Measurements from ENCODE around the gene CCDC92B.

The CCDC92B gene

DNA sequence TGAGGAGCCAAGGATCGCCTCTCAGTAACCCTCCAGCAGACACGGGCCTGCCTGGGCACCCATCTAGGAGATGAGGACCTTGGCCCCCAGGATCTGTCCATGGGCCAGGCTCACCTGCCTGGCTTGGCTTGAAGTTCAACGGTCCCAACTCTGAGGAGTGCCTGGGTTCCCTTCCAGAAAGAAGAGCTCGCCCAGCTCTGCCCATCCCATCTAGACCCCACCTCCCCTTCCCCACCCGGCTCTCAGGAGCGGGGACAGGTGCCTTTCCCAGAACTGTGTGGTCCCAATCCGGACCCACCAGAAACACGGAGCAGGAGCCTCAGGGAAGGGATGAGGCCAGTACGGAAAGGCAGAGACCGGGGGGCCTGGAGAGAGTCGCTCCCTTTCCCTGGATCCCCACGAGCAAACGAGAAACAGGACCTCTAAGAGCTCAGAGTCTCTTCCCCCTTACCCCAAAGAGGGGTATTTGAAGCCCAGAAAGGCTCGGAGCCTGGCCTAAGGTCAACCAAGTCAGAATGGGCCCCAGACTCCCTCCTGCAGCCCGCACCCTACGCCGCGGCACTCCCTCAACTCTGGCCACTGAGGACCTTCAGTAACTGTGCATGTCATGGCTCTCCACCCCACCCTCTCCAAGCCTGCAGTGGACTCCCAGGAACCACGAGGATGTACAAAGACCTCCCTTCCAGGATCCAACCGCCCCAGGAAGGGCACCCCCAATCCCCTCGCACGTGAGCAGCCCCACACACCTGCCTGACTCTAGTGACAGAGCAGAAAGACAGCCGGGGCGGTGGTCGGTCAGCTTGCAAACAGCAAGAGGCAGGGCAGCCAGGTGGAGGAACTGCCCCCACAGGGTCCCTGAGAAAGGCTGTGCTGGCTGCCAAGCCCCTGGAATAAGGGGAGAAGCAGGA lies 43.3 kb downstream of the CCDC92B start:
- no peak for TF ChIP-seq MYC (IDR thresholded peaks at IDR 0.05; ENCODE audit: low read depth, low read length)
- TF ChIP-seq, protein P1, sequence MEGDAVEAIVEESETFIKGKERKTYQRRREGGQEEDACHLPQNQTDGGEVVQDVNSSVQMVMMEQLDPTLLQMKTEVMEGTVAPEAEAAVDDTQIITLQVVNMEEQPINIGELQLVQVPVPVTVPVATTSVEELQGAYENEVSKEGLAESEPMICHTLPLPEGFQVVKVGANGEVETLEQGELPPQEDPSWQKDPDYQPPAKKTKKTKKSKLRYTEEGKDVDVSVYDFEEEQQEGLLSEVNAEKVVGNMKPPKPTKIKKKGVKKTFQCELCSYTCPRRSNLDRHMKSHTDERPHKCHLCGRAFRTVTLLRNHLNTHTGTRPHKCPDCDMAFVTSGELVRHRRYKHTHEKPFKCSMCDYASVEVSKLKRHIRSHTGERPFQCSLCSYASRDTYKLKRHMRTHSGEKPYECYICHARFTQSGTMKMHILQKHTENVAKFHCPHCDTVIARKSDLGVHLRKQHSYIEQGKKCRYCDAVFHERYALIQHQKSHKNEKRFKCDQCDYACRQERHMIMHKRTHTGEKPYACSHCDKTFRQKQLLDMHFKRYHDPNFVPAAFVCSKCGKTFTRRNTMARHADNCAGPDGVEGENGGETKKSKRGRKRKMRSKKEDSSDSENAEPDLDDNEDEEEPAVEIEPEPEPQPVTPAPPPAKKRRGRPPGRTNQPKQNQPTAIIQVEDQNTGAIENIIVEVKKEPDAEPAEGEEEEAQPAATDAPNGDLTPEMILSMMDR (IDR thresholded peaks at IDR 0.05; ENCODE audit: low read depth, low read length) = no peak
- TF ChIP-seq POLR2A (IDR thresholded peaks at IDR 0.05; ENCODE audit: extremely low read depth, insufficient read length) = no peak
- TF ChIP-seq, protein P2, sequence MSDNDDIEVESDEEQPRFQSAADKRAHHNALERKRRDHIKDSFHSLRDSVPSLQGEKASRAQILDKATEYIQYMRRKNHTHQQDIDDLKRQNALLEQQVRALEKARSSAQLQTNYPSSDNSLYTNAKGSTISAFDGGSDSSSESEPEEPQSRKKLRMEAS (IDR thresholded peaks at IDR 0.05; ENCODE audit: low read depth, low read length) = no peak
- no peak overlapping the region for H3K4me3 ChIP-seq (ENCODE audit: low read depth, low read length)
- no peak for DNase-seq (ENCODE audit: low read depth)

DNA sequence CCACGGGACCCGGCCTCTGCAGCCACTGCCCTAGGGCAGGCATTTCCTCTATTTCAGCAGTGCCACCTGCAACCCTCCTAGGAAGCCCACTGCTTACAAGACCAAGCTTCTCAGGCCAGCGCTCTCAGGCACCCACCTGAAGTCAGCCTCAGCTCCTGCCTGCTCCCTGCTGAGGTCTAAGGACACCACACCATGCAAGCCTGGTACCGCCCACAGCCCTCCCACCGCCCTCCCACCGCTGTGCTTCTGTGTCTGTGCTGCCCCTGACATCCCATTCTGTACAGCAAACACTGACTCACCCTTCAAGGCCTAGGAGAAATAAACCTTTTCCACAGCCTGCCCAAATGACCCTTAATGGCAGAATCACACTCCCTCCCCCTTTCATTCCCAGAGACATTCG lies 44.2 kb downstream of the CCDC92B start:
- TF ChIP-seq, protein P1 (IDR thresholded peaks at IDR 0.05; ENCODE audit: low read depth, low read length) = no peak
- TF ChIP-seq, protein P2 (IDR thresholded peaks at IDR 0.05; ENCODE audit: low read depth, low read length) = no peak
- no peak for TF ChIP-seq MYC (IDR thresholded peaks at IDR 0.05; ENCODE audit: low read depth, low read length)
- no peak for TF ChIP-seq POLR2A (IDR thresholded peaks at IDR 0.05; ENCODE audit: extremely low read depth, insufficient read length)
- DNase-seq (ENCODE audit: low read depth) = no peak

DNA sequence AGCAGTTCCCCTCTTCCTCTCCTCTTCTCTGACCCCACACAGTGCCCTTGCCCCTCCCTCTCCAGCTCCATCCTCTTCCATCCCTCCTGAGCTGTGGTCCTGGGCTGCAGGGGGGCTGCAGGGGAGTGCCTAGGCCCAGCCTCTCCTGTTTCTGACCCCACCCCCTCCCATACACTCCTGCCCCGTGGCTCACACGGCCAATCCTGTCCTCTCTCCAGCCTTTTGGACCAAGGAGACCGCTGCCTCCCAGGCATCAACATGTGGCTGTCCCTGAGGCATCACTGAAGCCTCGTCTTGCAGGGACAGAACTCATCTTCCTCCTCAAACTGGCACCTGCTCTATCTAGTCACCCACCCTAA lies 44.6 kb downstream of the CCDC92B start:
- no peak for TF ChIP-seq MYC (IDR thresholded peaks at IDR 0.05; ENCODE audit: low read depth, low read length)
- TF ChIP-seq, protein P1 (IDR thresholded peaks at IDR 0.05; ENCODE audit: low read depth, low read length) = no peak
- TF ChIP-seq, protein P2 (IDR thresholded peaks at IDR 0.05; ENCODE audit: low read depth, low read length) = no peak
- no peak for TF ChIP-seq POLR2A (IDR thresholded peaks at IDR 0.05; ENCODE audit: extremely low read depth, insufficient read length)
- DNase-seq (ENCODE audit: low read depth) = no peak
- H3K4me3 ChIP-seq (ENCODE audit: low read depth, low read length) = no peak overlapping the region

More for the DNA sequence above, 44.2 kb downstream of the CCDC92B start:
- H3K4me3 ChIP-seq (ENCODE audit: low read depth, low read length) = no peak overlapping the region

DNA sequence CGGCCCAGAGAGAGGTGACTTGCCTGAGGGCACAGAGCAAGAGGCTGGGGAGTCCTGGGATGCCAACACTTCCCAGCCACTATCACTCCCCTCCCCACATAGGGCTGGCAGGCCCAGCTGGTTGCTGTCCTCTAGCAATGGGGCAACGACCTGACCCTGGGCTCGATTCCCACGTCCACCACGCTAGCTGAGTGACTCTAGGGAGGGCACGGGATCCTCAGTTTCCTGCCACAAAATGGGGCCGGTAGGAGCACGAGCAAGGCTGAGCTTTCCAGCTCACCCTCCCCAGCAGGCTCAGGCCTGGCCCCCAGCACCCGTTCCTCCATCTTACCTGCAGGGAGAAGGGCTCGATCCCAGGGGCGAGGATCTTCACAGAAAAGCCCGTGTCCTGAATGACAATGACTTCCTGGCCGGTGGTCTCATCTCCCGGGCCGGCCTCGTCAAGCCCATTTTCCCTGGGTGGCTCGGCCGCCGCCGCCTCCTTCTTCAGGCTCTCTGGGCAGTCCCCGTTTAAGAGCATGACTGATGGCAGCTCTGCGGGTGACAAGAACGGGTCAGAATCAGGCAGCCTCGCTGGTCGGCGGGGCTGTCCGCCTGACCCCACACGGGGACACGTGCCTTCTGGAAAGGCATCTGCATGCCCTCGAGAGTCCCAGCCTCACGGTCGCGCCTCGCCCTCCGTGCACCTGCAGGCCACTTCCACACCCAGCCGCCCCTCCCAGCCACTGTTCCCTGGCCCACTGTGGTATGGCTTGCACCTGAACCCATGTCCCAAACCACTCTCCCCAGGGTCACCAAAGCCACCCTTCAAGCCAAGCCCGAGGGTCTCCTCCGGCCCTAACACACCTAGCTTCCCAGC lies 45.2 kb downstream of the CCDC92B start:
- DNase-seq (ENCODE audit: low read depth) = no peak
- H3K4me3 ChIP-seq (ENCODE audit: low read depth, low read length) = no peak overlapping the region
- TF ChIP-seq, protein P1 (IDR thresholded peaks at IDR 0.05; ENCODE audit: low read depth, low read length) = no peak
- TF ChIP-seq POLR2A (IDR thresholded peaks at IDR 0.05; ENCODE audit: extremely low read depth, insufficient read length) (no peak), MYC (IDR thresholded peaks at IDR 0.05; ENCODE audit: low read depth, low read length) (no peak)
- TF ChIP-seq, protein P2 (IDR thresholded peaks at IDR 0.05; ENCODE audit: low read depth, low read length) = no peak

DNA sequence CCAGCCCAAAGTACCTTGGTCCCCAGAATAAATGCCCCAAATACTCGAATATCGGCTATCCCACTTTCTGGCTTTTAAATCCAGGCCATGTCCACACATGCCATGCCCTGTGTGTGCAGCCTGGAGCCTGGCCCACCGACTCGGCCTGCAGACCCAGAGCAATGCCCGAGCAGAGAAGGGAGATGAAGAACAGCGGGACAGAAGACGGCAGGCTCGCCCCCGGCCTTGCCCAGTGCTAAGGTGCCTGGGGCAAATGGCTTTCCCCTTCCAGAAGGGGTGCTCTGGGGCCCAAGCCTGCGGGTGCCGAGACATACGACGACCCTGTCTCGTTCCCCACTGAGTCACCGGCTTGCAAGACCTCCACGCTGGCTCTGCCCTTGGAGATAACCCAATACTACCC lies 45.8 kb downstream of the CCDC92B start:
- DNase-seq (ENCODE audit: low read depth) = no peak
- no peak overlapping the region for H3K4me3 ChIP-seq (ENCODE audit: low read depth, low read length)
- no peak for TF ChIP-seq MYC (IDR thresholded peaks at IDR 0.05; ENCODE audit: low read depth, low read length)
- TF ChIP-seq, protein P1 (IDR thresholded peaks at IDR 0.05; ENCODE audit: low read depth, low read length) = no peak
- TF ChIP-seq, protein P2 (IDR thresholded peaks at IDR 0.05; ENCODE audit: low read depth, low read length) = no peak

Measured in NB4 (cell line).